ENCODE data around the gene GSTCD.

GRCh38 chr4:105674011-105674410 is 34.6 kb upstream of the GSTCD start:
- TF ChIP-seq POLR2A (IDR thresholded peaks at IDR 0.05): no peak
- TF ChIP-seq CTCF (IDR thresholded peaks at IDR 0.05): no peak
- no peak for TF ChIP-seq EP300 (IDR thresholded peaks at IDR 0.05)
- no peak for TF ChIP-seq POLR2AphosphoS5 (IDR thresholded peaks at IDR 0.05)
